Inflammatory macrophage treated with lipopolysaccharide for 1 hour (primary cell): Measurements from ENCODE around the gene LCN10.
A peak's percentile ranks its signal among the peaks of the same experiment; 100 is the strongest.
"Not testable (repeated sequence)": the region's sequence is repeated elsewhere in the genome, so short reads cannot be mapped to it uniquely, and the experiment has no call there.

Experiments
- DNase-seq, 2 donors: peaks; one replicate each; pipeline ENCODE4 v3.0.0-alpha.2; 2020 to 2022

The LCN10 gene

DNA sequence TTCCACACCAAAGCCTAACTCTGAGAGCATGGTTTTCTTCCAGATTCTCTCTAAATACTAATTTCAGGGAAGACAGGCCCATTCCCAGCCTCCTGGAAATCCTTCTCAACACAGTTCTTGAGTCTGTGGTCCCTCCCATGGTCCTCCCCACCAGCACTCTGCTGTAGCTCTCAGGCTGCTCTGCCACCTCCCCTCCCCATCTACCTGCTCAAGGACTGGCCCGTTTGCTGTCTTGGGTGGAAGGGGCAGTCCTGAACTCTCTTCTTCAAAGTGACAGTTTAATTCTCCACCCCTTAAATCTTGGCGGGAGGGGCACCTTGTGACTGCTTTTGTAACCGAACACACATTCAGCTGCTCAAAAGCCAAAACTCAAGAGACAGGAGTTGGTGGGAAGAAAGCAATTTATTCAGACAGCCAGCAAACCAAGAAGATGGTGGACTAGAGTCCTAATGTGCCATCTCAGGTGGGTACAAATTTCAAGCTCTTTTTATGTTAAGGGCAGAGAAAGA is 29.2 kb upstream of the LCN10 start:
- no peak for DNase-seq

DNA sequence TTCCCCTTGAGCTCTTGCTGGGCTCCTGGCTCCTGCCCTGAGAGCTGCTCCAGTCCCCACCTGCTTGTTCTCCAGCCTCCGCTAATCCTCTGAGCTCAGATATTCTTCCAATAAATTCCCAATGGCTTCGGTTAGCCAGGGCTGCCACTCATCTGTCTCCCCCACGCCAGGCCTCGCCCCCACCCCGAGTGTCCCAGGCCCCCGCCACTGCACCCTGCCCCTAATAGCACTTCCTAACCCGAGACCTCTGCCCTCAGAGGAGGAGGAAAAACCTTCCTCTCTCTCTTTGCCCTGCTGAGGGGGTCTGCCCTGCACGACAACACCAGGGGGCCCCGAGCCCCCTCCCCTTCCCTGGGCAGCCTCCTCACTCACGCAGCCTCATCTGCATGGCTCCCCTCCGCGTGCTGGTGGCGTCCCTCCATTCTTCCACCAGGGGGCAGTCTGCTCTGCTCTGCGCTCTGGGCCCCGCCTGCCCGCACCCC is 27.0 kb upstream of the LCN10 start:
- peak in 1 of 2 donors; percentile 50 for DNase-seq

DNA sequence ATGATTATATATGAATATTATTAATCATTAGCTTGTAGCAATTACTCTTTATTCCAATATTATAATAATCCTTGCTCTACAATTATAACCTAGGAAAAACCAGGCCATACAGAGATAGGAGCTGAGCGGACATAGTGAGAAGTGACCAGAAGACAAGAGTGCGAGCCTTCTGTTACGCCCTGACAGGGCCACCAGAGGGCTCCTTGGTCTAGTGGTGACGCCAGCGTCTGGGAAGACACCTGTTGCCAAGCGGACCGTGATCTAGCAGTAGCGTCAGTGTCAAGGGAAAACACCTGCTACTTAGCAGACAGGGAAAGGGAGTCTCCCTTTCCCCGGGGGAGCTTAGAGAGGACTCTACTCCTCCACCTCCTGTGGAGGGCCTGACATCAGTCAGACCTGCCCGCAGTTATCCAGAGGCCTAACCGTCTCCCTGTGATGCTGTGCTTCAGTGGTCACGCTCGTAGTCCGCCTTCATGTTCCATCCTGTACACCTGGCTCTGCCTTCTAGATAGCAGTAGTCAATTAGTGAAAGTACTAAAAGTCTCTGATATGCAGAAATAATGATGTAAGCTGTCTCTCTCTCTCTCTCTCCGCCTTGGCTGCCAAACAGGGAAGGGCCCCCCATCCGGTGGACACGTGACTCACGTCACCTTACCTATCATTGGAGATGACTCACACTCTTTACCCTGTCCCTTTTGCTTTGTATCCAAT is 23.8 kb upstream of the LCN10 start:
- peak; percentile 51 to 76 for DNase-seq

DNA sequence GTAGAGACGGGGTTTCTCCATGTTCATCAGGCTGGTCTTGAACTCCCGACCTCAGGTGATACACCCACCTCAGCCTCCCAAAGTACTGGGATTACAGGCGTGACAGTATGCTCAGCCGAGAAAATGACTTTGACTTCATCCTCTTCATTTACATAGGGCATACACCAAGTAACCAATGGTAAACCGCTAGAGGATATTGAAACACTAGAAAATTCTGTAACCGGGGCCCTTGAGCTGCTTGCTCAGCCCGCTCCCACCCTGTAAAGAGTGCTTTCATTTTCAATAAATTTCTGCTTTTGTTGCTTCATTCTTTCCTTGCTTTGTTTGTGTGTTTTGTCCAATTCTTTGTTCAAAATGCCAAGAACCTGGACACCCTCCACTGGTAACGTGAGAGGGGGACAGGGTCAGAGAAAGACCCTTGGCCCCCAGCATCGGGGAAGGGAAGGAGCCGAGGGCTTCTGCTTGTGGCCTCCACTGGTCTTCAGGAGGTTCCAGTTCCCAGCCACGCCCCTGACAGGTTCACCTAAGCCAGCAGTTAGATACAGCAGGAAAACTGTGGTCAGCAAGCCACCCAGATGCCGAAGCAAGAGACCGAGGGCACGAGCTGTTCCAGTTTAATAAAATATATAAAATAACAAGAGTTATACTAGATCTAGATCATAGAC is 23.1 kb upstream of the LCN10 start:
- peak in 1 of 2 donors; percentile 11 for DNase-seq

DNA sequence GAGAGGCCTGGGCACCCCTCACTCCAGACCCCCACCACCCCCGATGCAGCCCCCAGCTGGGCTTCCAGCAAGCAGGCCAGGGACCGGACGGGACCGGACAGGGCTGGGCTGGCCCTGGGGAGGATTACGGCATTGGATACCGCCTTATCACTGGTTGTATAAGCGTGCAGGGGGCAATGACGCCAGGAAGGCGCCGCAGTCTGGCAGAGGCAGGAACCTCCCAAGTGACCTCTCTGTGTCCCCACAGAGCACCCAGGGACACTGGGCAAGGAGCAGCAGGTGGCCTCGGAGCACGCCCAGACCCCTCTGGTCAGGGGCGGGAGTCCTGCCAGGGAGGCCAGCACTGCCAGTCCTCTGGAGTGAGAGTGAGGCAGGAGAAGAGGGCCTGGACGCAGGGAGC is 22.3 kb upstream of the LCN10 start:
- DNase-seq, result no peak

DNA sequence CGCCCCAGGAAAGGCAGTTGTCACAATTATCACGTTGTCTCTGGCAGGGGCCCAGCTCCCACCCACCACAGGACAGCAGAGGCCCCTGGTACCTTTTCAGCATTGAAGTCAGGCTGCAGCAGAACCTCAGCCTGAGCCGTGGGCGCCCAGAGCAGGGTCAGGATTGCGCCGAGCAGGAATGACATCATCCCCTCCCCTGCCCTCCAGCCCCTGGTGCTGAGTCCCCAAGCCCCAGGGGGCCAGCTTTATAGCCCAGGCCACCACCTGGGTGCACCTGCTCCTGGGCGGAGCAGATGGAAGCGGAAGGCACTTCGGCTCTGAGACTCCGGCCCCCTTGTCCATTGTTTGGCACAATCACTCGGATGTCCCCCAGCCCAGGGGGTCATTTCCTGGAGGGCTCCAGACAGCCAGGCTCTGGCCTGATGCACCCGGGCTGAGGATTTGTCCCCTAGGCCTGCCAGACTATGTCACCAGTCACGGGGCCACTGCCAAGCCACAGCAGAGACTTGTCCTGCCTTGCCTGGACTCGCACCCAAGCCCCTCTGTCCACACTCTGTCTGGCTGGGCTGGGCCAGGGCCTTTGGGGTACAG is 21.7 kb upstream of the LCN10 start, which contains the start of gene LCN15:
TSS of gene LCN15 (minus strand) at position 218 of the 591 bp plus-strand sequence. CDS start at position 188, 30 bp downstream.
- no peak for DNase-seq

DNA sequence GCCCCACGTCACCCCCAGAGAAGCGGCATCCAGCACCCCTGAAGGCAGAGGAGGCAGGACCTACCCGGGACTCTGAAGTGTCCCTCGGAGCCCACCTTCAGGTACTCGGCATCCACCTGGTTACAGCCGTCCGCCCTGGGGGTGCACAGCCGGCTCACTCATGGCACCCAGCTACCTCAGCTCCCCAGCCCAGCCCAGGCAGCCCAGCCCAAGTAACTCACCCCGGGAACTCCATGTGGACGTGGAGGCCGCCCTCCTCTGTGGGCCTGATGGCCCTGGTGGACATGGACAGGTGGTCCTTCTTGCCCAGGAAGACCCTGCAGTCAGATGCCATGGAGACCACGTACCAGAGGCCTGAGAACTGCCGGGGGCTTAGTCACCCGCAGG is 20.9 kb upstream of the LCN10 start:
- no peak for DNase-seq

DNA sequence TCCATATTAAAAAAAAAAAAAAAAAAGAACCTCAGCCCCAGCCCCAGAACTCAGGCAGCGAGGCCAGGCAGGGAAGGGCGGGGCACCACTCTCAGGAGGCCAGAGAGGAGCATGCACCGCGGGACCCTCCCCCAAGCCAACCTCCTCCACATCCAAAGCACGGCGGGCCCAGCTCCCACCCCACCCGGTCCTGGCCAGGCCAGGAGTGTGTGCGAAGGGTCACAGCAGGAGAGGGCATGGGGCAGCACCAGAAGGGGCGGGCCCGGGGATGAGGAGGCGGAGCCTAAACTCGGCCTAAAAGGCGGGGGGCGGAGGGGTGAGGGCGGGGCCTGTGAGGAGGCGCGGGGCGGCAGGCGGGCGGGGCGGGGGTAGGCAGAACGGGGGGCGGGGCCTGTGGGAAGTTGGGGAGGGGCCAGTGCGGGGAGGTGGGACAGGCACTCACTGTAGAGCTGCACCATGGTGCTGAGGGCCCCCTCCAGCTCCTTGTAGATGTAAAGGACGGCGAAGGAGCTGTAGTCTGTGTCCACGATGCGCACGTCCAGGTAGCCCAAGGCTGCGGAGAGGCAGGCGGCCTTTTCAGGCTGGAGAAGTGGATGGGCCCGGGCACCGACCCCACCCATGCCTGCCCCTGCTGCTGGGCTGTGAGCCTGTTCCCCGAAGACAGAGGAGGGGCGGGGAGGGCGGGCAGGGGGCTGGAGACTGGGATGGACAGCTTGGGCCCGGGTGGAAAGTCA is 20.3 kb upstream of the LCN10 start:
- DNase-seq, result no peak

DNA sequence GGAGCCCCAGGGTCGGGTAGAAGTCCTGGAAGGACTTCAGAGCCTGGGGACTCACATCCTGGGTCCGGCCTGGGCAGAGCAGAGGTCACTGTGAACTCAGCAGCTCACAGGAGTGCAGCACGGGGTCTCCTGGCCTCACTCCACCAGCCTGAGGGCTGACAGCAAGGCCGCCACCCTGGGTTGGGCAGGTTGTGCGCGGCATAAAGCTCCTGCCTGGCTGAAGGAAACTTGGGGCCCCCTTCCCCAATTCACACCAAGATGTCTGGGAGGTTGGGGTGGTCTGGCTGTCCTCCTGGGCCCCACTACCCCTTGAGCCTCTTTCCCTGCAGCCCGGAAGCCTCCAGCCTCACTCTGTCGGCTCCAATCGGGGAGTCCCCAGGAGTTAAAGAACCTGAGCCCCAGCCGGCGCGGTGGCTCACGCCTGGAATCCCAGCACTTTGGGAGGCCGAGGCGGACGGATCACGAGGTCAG is 19.5 kb upstream of the LCN10 start:
- no peak for DNase-seq

DNA sequence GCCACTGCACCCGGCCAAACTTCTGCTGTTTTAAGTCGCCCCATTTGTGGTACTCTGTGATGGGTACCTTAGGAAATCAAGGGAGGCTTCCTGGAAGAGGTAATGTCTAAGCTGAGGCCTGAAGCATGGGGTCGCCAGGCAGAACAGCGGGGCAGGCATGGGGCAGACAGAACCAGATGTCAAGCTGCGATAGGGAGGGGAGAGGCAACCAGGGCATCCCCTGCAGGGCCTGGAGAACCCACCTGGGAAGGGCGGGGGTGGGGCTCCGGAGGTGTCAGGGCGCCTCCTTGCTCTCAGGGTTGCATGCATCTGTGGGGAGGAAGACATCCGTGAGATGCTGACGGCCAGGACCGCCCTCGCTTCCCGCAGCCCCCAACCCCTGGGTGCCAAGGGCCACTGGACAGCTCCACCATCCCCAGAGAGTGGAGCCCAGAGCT is 18.8 kb upstream of the LCN10 start:
- DNase-seq, result no peak

DNA sequence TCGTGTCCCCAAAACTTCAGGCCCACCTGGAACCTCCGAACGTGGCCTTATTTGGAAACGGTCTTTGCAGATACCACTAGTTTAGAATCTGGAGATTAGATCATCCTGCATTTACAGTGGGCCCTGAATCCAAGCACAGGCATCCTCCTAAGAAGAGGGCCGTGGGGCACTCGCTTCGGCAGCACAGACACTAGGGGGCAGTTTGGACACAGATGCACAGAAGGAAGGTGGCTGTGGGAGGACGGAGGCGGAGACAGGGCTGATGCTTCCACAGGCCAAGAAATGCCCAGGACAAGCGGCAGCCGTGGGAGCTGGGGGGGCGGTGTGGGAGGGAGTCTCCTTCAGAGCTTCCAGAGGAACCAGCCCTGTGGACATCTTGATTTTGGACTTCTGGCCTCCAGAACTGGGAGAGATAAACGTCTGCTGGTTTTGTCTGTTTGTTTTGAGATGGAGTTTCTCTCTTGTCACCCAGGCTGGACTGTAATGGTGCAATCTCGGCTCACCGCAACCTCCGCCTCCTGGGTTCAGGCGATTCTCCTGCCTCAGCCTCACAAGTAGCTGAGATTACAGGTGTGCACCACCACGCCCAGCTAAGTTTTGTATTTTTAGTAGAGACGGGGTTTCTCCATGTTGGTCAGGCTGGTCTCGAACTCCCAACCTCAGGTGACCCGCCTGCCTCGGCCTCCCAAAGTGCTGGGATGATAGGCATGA is 18.2 kb upstream of the LCN10 start:
- DNase-seq, result peak; percentile 26 to 72

DNA sequence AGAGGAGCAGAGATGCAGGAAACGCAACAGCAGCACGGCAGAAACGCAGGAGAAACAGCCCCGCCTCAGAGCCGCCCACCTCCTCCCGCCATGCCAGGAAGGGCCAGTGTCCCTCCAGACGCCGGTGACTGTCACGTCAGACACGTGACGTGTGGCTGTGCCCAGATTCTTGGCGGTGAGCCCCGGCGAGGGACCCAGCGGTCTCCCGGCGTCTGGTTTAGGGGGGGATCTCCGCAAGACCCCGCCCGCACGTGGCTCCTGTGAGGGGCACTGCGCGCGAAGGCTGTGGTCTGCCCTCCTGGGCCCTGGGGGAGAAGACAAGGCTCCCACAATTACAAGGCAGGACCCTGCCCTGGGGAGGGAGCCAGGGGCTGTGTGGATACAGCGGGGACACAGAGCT is 17.7 kb upstream of the LCN10 start:
- DNase-seq, result no peak

DNA sequence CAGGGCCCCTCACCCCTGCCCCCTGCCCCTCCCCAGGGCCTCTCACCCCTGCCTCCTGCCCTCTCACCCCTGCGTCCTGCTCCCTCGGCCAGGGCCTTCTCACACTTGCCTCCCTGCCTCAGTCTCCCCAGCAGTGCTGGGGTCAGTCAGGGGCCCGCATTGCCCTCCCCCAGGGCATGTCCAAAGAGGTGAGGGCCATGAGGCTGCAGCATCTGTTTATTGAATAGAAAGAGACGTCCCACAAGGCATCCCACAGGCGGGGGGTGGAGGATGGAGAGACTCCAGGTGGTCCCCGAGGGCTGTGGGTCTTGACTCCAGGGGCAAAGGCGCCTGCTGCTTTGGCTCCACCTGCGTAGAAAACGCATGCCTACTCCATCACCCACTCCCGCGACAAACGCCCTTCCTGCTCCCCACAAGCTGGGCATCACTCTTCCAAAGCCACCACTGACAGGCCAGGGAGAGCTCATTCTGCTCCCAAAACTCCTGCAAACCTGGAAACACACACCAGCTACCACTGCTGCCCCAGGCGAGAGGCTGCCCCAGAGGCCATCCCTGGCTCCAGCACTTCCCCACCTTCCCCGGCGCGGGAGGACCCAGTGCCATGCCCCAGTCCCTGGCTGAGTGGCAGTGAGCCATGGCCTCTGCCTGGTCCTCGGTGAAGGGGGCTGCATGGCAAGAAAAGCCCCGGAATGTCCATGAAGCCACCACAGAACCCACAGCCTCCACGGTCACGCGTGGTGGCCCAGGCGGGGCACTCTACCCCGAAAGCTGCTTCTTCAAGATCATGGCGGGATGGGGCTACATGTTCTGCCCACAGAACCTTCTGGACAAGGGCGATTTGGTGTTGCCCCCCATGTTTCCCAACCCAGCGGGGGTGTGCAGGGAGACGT is 16.9 kb upstream of the LCN10 start:
- no peak for DNase-seq

DNA sequence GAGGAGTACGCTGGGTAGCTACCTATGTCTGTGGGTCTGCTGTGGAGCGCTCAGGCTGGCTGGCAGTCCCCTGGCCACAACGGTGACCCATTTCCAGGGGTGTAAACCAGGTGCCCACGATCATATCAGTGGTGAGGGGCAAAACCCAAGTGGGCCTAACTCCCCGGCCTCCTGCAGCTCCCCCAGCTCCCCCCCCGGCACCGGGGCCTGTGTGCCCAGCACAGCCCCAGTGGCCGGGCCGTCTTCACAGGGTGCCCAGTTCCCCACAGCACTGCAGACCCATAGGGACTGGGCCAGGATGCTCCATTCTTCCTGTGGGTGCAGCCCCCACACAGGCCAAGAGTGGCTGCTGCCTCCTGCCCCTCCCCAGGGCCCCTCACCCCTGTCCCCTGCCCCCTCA is 16.3 kb upstream of the LCN10 start:
- no peak for DNase-seq

DNA sequence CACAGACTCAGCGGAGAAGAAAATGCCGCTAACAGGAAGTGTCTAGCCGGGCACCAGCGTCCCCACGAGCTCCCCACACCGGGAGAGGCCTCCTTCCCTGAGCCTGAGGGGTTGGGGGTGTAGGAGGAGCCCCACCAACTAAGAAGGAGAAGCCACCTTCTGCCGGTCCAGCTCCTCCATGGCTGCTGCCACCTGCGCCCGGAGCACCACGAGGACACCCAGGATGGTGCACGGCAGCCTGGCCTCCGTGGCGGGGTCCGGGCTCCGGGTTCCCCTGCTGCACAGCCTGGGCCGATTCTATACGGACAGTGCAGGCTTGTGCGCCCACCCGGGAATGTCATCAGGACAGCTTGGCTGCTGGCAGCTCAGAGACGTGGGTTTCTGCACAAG is 15.0 kb upstream of the LCN10 start:
- DNase-seq, result no peak

DNA sequence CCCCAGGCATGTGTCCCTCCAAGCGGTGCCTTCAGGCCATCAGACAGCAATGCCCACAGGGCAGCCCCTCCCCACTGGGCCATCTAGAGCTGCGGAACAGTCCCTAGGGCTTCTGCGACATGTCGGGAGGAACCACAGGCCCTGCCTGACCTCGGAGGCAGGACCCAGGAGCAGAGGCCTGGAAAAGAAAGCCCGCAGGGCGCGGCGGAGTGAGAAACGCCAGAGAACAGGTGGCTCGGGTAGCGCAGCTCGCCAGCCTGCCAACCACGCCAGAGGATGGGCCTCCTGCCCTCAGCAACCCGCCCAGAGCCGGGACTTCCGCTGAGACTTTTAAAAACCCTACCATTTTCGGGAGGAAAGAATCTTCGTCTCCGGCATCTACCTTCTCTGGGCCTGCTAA is 14.6 kb upstream of the LCN10 start:
- no peak for DNase-seq

DNA sequence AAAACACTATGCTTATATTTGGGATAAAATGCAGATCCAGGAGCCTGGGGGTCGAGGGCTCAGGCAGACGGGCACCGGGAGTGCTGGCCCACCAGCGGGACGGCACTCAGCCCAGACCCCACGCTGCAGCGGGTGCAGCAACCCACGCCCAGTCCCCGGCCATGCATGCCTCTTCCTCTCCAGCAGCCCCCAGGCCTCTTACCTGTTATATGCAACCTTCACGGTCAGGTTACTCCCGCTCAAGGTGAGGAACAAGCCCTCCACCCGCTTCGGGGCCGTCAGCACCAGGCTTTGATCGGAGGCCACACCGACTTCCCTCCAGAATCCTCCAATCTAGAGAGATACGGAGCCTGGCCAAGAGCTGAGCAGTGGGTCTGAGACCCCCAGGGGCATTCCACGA is 14.1 kb upstream of the LCN10 start:
- no peak for DNase-seq

DNA sequence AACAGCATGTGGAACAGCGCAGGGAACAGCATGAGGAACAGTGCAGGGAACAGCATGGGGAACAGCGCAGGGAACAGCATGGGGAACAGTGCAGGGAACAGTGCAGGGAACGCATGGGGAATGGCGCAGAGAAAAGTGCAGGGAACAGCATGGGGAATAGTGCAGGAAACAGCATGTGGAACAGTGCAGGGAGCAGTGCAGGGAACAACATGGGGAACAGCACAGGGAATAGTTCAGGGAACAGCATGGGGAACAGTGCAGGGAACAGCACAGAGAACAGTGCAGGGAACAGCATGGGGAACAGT is 13.3 kb upstream of the LCN10 start:
- no peak for DNase-seq

DNA sequence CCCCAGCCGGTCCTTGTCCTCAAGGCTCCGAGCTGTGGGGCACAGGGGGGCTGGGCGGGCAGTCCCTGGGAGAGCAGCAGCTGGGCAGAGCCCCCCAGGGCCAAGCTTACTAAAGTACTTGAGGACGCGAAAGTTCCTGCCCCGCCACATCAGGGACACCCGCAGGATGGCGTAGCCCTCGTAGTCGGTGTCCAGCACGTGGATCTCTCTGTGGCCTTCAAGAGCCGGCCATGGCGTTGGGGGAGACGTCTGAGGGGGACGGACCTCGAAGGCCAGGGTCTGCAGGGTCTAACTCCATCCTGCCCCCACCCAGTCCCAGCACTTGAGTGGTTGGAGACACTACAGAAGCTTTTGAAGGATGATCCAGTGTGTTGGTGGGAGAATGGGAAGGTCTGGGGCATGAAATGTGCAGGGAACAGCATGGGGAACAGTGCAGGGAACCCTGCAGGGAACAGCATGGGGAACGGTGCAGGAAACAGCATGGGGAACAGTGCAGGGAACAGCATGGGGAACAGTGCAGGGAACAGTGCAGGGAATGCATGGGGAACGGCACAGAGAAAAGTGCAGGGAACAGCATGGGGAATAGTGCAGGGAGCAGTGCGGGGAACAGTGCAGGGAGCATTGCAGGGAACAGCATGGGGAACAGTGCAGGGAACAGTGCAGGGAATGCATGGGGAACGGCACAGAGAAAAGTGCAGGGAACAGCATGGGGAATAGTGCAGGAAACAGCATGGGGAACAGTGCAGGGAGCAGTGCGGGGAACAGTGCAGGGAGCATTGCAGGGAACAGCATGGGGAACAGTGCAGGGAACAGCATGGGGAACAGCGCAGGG is 12.8 kb upstream of the LCN10 start:
- DNase-seq, result not testable (repeated sequence)

DNA sequence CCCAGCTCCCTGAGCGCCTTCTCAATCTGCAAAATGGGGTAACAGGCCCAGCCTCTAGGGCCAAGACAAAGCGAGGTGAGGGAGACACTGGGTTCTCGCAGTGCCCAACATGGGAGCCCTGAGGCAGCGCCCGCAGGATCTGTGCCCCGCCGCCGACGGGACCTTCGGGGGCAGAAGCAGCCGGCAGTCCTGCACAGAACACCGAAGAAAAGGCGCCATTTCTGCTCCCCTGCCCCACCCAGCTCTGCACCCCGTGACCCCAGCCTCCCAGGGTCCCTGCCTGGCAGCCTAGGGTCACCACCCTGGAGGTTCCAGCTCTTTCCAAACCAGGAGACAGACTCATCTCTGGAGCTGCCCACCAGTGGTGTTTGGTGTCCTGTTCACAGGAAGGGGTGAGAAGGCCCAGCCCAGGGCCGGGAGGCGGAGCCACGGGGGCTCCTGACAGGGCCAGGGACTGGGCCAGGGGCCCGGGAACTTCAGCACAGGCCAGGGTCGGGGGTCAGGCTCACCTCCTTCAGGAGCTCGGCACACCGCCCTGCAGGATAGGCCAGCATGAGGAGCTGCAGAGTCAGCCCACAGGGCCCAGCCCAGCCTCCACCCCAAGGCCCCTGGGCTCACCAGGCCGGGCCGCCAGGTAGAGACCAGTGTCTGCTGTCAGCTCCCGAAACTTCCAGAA is 12.0 kb upstream of the LCN10 start:
- no peak for DNase-seq
